ENCODE measurements around the gene MYH3.

MYH3 gene

GRCh38 chr17:10648956-10649355 is 8.2 kb downstream of the MYH3 start:
- no peak for DNase-seq (ENCODE audit: low read depth in 2 of 2)

- DNase-seq (ENCODE audit: low read depth in 2 of 2) = no peak
Measured at GRCh38 chr17:10648381-10648780, 8.7 kb downstream of the MYH3 start.

GRCh38 chr17:10646392-10646990 is 10.6 kb downstream of the MYH3 start:
- DNase-seq (ENCODE audit: low read depth in 2 of 2) = peak; percentile 37 to 60

GRCh38 chr17:10640475-10640874 is 16.6 kb downstream of the MYH3 start:
- no peak for DNase-seq (ENCODE audit: low read depth in 2 of 2)

GRCh38 chr17:10638151-10638550 is 19.0 kb downstream of the MYH3 start:
- no peak for DNase-seq (ENCODE audit: low read depth in 2 of 2)

GRCh38 chr17:10635290-10635689 is 21.8 kb downstream of the MYH3 start:
- no peak for DNase-seq (ENCODE audit: low read depth in 2 of 2)

GRCh38 chr17:10633738-10634379 is 23.2 kb downstream of the MYH3 start:
- DNase-seq (ENCODE audit: low read depth in 2 of 2) = no peak

- no peak for DNase-seq (ENCODE audit: low read depth in 2 of 2)
Measured at GRCh38 chr17:10631701-10632100, 25.4 kb downstream of the MYH3 start.

- no peak for DNase-seq (ENCODE audit: low read depth in 2 of 2)
Measured at GRCh38 chr17:10631048-10631700, 25.9 kb downstream of the MYH3 start.

- no peak for DNase-seq (ENCODE audit: low read depth in 2 of 2)
Measured at GRCh38 chr17:10629706-10630105, 27.4 kb downstream of the MYH3 start.

- no peak for DNase-seq (ENCODE audit: low read depth in 2 of 2)
Measured at GRCh38 chr17:10628756-10629155, 28.4 kb downstream of the MYH3 start.

- no peak for DNase-seq (ENCODE audit: low read depth in 2 of 2)
Measured at GRCh38 chr17:10626390-10626789, 30.7 kb downstream of the MYH3 start.

- DNase-seq (ENCODE audit: low read depth in 2 of 2) = no peak
Measured at GRCh38 chr17:10624969-10625368, 32.1 kb downstream of the MYH3 start.

GRCh38 chr17:10623737-10624338 is 33.3 kb downstream of the MYH3 start:
- DNase-seq (ENCODE audit: low read depth in 2 of 2) = no peak

GRCh38 chr17:10622617-10623485 is 34.3 kb downstream of the MYH3 start:
- no peak for DNase-seq (ENCODE audit: low read depth in 2 of 2)

GRCh38 chr17:10621397-10621796 is 35.7 kb downstream of the MYH3 start:
- DNase-seq (ENCODE audit: low read depth in 2 of 2) = no peak

GRCh38 chr17:10620823-10621222 is 36.3 kb downstream of the MYH3 start:
- no peak for DNase-seq (ENCODE audit: low read depth in 2 of 2)

GRCh38 chr17:10618202-10618635 is 38.9 kb downstream of the MYH3 start:
- DNase-seq (ENCODE audit: low read depth in 2 of 2) = peak; percentile 24 to 43

GRCh38 chr17:10617120-10617505 is 40.0 kb downstream of the MYH3 start:
- no peak for DNase-seq (ENCODE audit: low read depth in 2 of 2)

- peak; percentile 47 to 65 for DNase-seq (ENCODE audit: low read depth in 2 of 2)
Measured at GRCh38 chr17:10616502-10617119, 40.5 kb downstream of the MYH3 start.

- no peak for DNase-seq (ENCODE audit: low read depth in 2 of 2)
Measured at GRCh38 chr17:10614536-10615155, 42.5 kb downstream of the MYH3 start.
